AG04450 (cell line): ENCODE measurements around the gene FAM221B. TPM values are rescaled to one million over a fixed set of nuclear protein-coding genes. Genes with fewer than 3 reads are reported as not detected.

Experiments
- CTCF ChIA-PET: fragments of 300-600, 350-600 bp; formaldehyde crosslinking; extraction: SDS; loops from one replicate; lab custom pipeline; 2022; ENCODE audit warnings: antibody characterized with exemption, inconsistent platforms; lab: Charles Lee
- POLR2A ChIA-PET: fragments of 350-600 bp; formaldehyde crosslinking; extraction: SDS; loops from one replicate; lab custom pipeline; 2021; ENCODE audit warnings: antibody characterized with exemption, inconsistent platforms; lab: Yijun Ruan, JAX
- DNase-seq: peaks from one replicate; pipeline ENCODE4 v3.0.0-alpha.2; 2011; ENCODE audit warnings: low read depth, low spot score
- H3K27ac ChIP-seq: one replicate; pipeline ENCODE4 v1.5.1; 2012; ENCODE audit warnings: low read depth, low read length, control low read depth
- H3K27me3 ChIP-seq: one replicate; pipeline ENCODE4 v1.6.0; 2012; ENCODE audit warnings: low read length; ENCODE audit not compliant: control insufficient read depth, insufficient read depth
- H3K4me3 ChIP-seq: 2 replicates; pipeline ENCODE4 v1.5.1; 2011; ENCODE audit warnings: mild to moderate bottlenecking, low read depth, low read length, control low read depth
- H3K9me3 ChIP-seq: 2 replicates; pipeline ENCODE4 v1.5.1; 2012; ENCODE audit warnings: low read length; ENCODE audit not compliant: control insufficient read depth, insufficient read depth
- CTCF ChIP-seq: IDR thresholded peaks from 2 replicates; pipeline ENCODE4 v1.5.1; 2011; ENCODE audit warnings: low read depth, low read length, control low read depth, inconsistent platforms
- polyA plus RNA-seq: library from polyadenylated mRNA; depleted of rRNA; stranded (reverse); fragments of >200 nt; gene quantifications from 2 replicates; pipeline ENCODE4 v1.2.3, GENCODE V29; 2011

FAM221B gene
- polyA plus RNA-seq, 1 experiment: not detected

- no peak overlapping the region for H3K27ac ChIP-seq
- peaks cover 22% of the 10 kb centered on the region for H3K27me3 ChIP-seq
- H3K9me3 ChIP-seq: no peaks in the 10 kb centered on the region
- no peak for DNase-seq
- TF ChIP-seq CTCF: no peak
- ChIA-PET CTCF (interaction anchor here (0.9 kb wide), 1 partner anchor 36 kb away, joined by 3 read pairs; no protein-coding TSS in a partner anchor), POLR2A (no interaction called here)
- no peak overlapping the region for H3K4me3 ChIP-seq
These were observed 33.8 kb upstream of the FAM221B start for GRCh38 chr9:35862328-35862727.

- no peak for TF ChIP-seq CTCF
- Histone ChIP-seq H3K4me3 (no peak overlapping the region), H3K27ac (no peak overlapping the region), H3K27me3 (peaks cover 22% of the 10 kb centered on the region), H3K9me3 (no peaks in the 10 kb centered on the region)
- ChIA-PET CTCF (interaction anchor here (1.4 kb wide), 1 partner anchor 35 kb away, joined by 4 read pairs; no protein-coding TSS in a partner anchor), POLR2A (no interaction called here)
- no peak for DNase-seq
These were observed 32.8 kb upstream of the FAM221B start for GRCh38 chr9:35861161-35861897.

GRCh38 chr9:35859990-35860339 lies 31.4 kb upstream of the FAM221B start:
- ChIA-PET POLR2A (no interaction called here), CTCF (no interaction called here)
- Histone ChIP-seq H3K9me3 (no peaks in the 10 kb centered on the region), H3K27me3 (peaks cover 25% of the 10 kb centered on the region), H3K4me3 (no peak overlapping the region), H3K27ac (no peak overlapping the region)
- DNase-seq: no peak
- TF ChIP-seq CTCF: no peak

GRCh38 chr9:35859310-35859989 lies 30.9 kb upstream of the FAM221B start:
- no peak overlapping the region for H3K27ac ChIP-seq
- ChIA-PET CTCF (interaction anchor here (3.3 kb wide), 1 partner anchor 23 kb away, joined by 14 read pairs; no protein-coding TSS in a partner anchor), POLR2A (no interaction called here)
- no peak for TF ChIP-seq CTCF
- H3K9me3 ChIP-seq: no peaks in the 10 kb centered on the region
- DNase-seq: no peak
- H3K4me3 ChIP-seq: no peak overlapping the region
- H3K27me3 ChIP-seq: peaks cover 22% of the 10 kb centered on the region

- TF ChIP-seq CTCF: no peak
- ChIA-PET CTCF (interaction anchor here (1.4 to 3.3 kb wide), 2 partner anchors 24 to 68 kb away, joined by 4 to 14 read pairs; no protein-coding TSS in a partner anchor), POLR2A (interaction anchor here (0.9 kb wide), 1 partner anchor 10 kb away, joined by 3 read pairs; no protein-coding TSS in a partner anchor)
These were observed 29.9 kb upstream of the FAM221B start for GRCh38 chr9:35858458-35858857.

More at GRCh38 chr9:35858458-35858857, 29.9 kb upstream of the FAM221B start:
- DNase-seq: no peak
- H3K27me3 ChIP-seq: peaks cover 21% of the 10 kb centered on the region
- no peak overlapping the region for H3K27ac ChIP-seq
- no peaks in the 10 kb centered on the region; the same call in 1 of the 2 replicates for H3K9me3 ChIP-seq
- H3K4me3 ChIP-seq: no peak overlapping the region
